Tibial nerve (tissue), 4 donors: ENCODE measurements around the gene TRPM2. TPM values are rescaled to one million over a fixed set of nuclear protein-coding genes. Genes with fewer than 3 reads are reported as not detected.

Experiments
- DNase-seq, 2 donors: peaks; one replicate each; pipeline ENCODE4 v3.0.0-alpha.2; 2019; ENCODE audit warnings: low spot score in 2 of 2
- H3K27ac ChIP-seq, 4 donors: fragments of 200-600 bp; sonication (generic) in 3 of 4; one replicate each; pipeline ENCODE4 v1.5.1; 2017 to 2019; ENCODE audit warnings: mild to moderate bottlenecking in 1 of 4
- H3K27me3 ChIP-seq, 2 donors: fragments of 200-600 bp; sonication (generic) in 1 of 2; one replicate each; pipeline versions ENCODE4 v1.5.1 to v1.6.0; 2017 to 2019
- H3K36me3 ChIP-seq, 3 donors: fragments of 200-600 bp; sonication (generic); one replicate each; pipeline ENCODE4 v1.5.1; 2018 to 2019
- H3K4me1 ChIP-seq, 4 donors: fragments of 200-600 bp; sonication (generic) in 3 of 4; one replicate each; pipeline ENCODE4 v1.5.1; 2017 to 2019
- H3K4me3 ChIP-seq, 4 donors: fragments of 200-600 bp; sonication (generic) in 3 of 4; one replicate each; pipeline ENCODE4 v1.5.1; 2017 to 2019; ENCODE audit warnings: mild to moderate bottlenecking in 1 of 4, moderate library complexity in 1 of 4
- H3K9me3 ChIP-seq, 4 donors: fragments of 200-600 bp; sonication (generic) in 3 of 4; one replicate each; pipeline ENCODE4 v1.5.1; 2017 to 2019
- CTCF ChIP-seq, 5 experiments: fragments of 200-600 bp in 3 of 5; fragments of 450-650 bp in 2 of 5; sonication (generic) in 3 of 5; IDR thresholded peaks; one replicate each; pipeline ENCODE4 v1.5.1; 2016 to 2019; ENCODE audit warnings: antibody characterized with exemption in 5 of 5, mild to moderate bottlenecking in 3 of 5, moderate library complexity in 2 of 5
- EP300 ChIP-seq, 2 donors: sonication (generic); formaldehyde crosslinking; IDR thresholded peaks; one replicate each; pipeline ENCODE4 v1.6.1; 2017; ENCODE audit warnings: antibody characterized with exemption in 2 of 2, mild to moderate bottlenecking in 1 of 2
- POLR2A ChIP-seq, 2 donors: fragments of 450-650 bp; IDR thresholded peaks; one replicate each; pipeline ENCODE4 v1.6.1; 2017; ENCODE audit warnings: antibody characterized with exemption in 2 of 2, mild to moderate bottlenecking in 2 of 2, moderate library complexity in 2 of 2
- WGBS, 2 donors: methylation state at CpG; one replicate each; pipeline ENCODE4 v1.1.5; 2018; 5-methylcytosine and 5-hydroxymethylcytosine counted together
- total RNA-seq, 4 donors: library from RNA; depleted of rRNA; stranded (reverse); fragments of >200 nt; gene quantifications; one replicate each; pipeline ENCODE4 v1.1.0, GENCODE V29; 2016

Gene TRPM2
- total RNA-seq, 4 donors from 2014 or later, result 4.9 to 10.3 (median 7.8) TPM

GRCh38 chr21:44433791-44434567, 80.6 kb downstream of the TRPM2 start:
- no peak for TF ChIP-seq EP300 (IDR thresholded peaks at IDR 0.05)
- TF ChIP-seq CTCF (IDR thresholded peaks at IDR 0.05), result no peak
- no peak for TF ChIP-seq POLR2A (IDR thresholded peaks at IDR 0.05)
- Histone ChIP-seq H3K4me1 (no peaks in the 10 kb centered on the region), H3K27ac (no peak overlapping the region), H3K36me3 (no peaks in the 10 kb centered on the region), H3K27me3 (no peaks in the 10 kb centered on the region), H3K9me3 (peaks cover 0 to 22% (median 2%) of the 10 kb centered on the region in 4 donors), H3K4me3 (no peak overlapping the region)
- 93% methylated on average over 39 of the region's 39 CpGs for WGBS, 2 donors
- DNase-seq, result peak in 1 of 2 donors; percentile 9

GRCh38 chr21:44434568-44434925, 81.1 kb downstream of the TRPM2 start:
- Histone ChIP-seq H3K9me3 (peaks cover 0 to 22% (median 2%) of the 10 kb centered on the region in 4 donors), H3K4me3 (no peak overlapping the region), H3K27me3 (no peaks in the 10 kb centered on the region), H3K27ac (no peak overlapping the region), H3K4me1 (no peaks in the 10 kb centered on the region), H3K36me3 (no peaks in the 10 kb centered on the region)
- DNase-seq, result no peak
- WGBS, 2 donors, result 77 to 78% methylated on average over 12 to 13 of the region's 13 CpGs
- TF ChIP-seq CTCF (IDR thresholded peaks at IDR 0.05) (no peak), EP300 (IDR thresholded peaks at IDR 0.05) (no peak), POLR2A (IDR thresholded peaks at IDR 0.05) (no peak)

GRCh38 chr21:44434936-44435635, 81.7 kb downstream of the TRPM2 start:
- peak in 1 of 2 donors; percentile 7 for DNase-seq
- H3K4me3 ChIP-seq, result no peak overlapping the region
- WGBS, 2 donors, result 83 to 84% methylated on average over 24 to 28 of the region's 28 CpGs
- H3K9me3 ChIP-seq, result peaks cover 0 to 16% (median under 1%) of the 10 kb centered on the region in 4 donors
- no peaks in the 10 kb centered on the region for H3K27me3 ChIP-seq
- H3K27ac ChIP-seq, result no peak overlapping the region
- H3K4me1 ChIP-seq, result no peaks in the 10 kb centered on the region
- H3K36me3 ChIP-seq, result no peaks in the 10 kb centered on the region
- TF ChIP-seq EP300 (IDR thresholded peaks at IDR 0.05), result no peak
- TF ChIP-seq CTCF (IDR thresholded peaks at IDR 0.05), result no peak
- TF ChIP-seq POLR2A (IDR thresholded peaks at IDR 0.05), result no peak

- Histone ChIP-seq H3K9me3 (peaks cover 0 to 9% (median 0%) of the 10 kb centered on the region in 4 donors), H3K4me3 (no peak overlapping the region), H3K27me3 (no peaks in the 10 kb centered on the region), H3K4me1 (no peaks in the 10 kb centered on the region), H3K36me3 (no peaks in the 10 kb centered on the region), H3K27ac (no peak overlapping the region)
- 80 to 86% methylated on average over 13 of the region's 13 CpGs for WGBS, 2 donors
- DNase-seq, result no peak
- TF ChIP-seq EP300 (IDR thresholded peaks at IDR 0.05) (no peak), POLR2A (IDR thresholded peaks at IDR 0.05) (no peak), CTCF (IDR thresholded peaks at IDR 0.05) (no peak)
Measured at GRCh38 chr21:44436111-44436611, 82.7 kb downstream of the TRPM2 start.

- Histone ChIP-seq H3K27me3 (no peaks in the 10 kb centered on the region), H3K9me3 (peaks cover 0 to 5% (median 0%) of the 10 kb centered on the region in 4 donors), H3K4me3 (no peak overlapping the region), H3K27ac (no peak overlapping the region), H3K4me1 (no peaks in the 10 kb centered on the region), H3K36me3 (no peaks in the 10 kb centered on the region)
- DNase-seq, result no peak
- 80 to 87% methylated on average over 18 of the region's 18 CpGs for WGBS, 2 donors
- TF ChIP-seq CTCF (IDR thresholded peaks at IDR 0.05), result no peak
Measured at GRCh38 chr21:44436958-44437357, 83.5 kb downstream of the TRPM2 start.
